ENCODE results near the gene B9D2.

Gene B9D2

GRCh38 chr19:41334793-41335192, 29.2 kb downstream of the B9D2 start:
- no peak overlapping the region for H3K4me2 ChIP-seq (ENCODE audit: insufficient read depth, low read length)
- H2AFZ ChIP-seq (ENCODE audit: low read depth, low read length) = no peak overlapping the region
- no peak for ATAC-seq (ENCODE audit: insufficient read depth, low read depth)
- peaks cover 78% of the 10 kb centered on the region for H3K36me3 ChIP-seq (ENCODE audit: insufficient read depth, low read length)
- TF ChIP-seq EZH2 (IDR thresholded peaks at IDR 0.05; ENCODE audit: borderline replicate concordance, low read depth, low read length, severe bottlenecking) = no peak
- H3K4me1 ChIP-seq (ENCODE audit: insufficient read depth, low read length) = no peaks in the 10 kb centered on the region
- H3K9ac ChIP-seq (ENCODE audit: low read depth, low read length) = no peak overlapping the region
- no peak overlapping the region for H3K4me3 ChIP-seq (ENCODE audit: low read depth in 1 of 2, low read length in 2 of 2)
- peaks cover 21% of the 10 kb centered on the region; the same call in 1 of the 2 replicates for H4K20me1 ChIP-seq (ENCODE audit: insufficient read depth, low read length)
- no peaks in the 10 kb centered on the region for H3K27me3 ChIP-seq (ENCODE audit: insufficient read depth, low read length, poor library complexity)
- DNase-seq = no peak
- no peaks in the 10 kb centered on the region for H3K9me3 ChIP-seq (ENCODE audit: insufficient read depth, low read length, severe bottlenecking)
- H3K79me2 ChIP-seq (ENCODE audit: insufficient read depth, low read length) = peaks cover 21% of the 10 kb centered on the region; the same call in 1 of the 2 replicates
- H3K27ac ChIP-seq (ENCODE audit: low read length) = no peak overlapping the region

- TF ChIP-seq CTCF (IDR thresholded peaks at IDR 0.05; ENCODE audit: borderline replicate concordance, extremely low read depth, low read length, poor library complexity, severe bottlenecking) (no peak), EZH2 (IDR thresholded peaks at IDR 0.05; ENCODE audit: borderline replicate concordance, low read depth, low read length, severe bottlenecking) (no peak)
- Histone ChIP-seq H3K36me3 (ENCODE audit: insufficient read depth, low read length) (peaks cover 81% of the 10 kb centered on the region), H3K9ac (ENCODE audit: low read depth, low read length) (no peak overlapping the region), H3K79me2 (ENCODE audit: insufficient read depth, low read length) (peaks cover 17% of the 10 kb centered on the region), H4K20me1 (ENCODE audit: insufficient read depth, low read length) (peaks cover 29% of the 10 kb centered on the region), H3K9me3 (ENCODE audit: insufficient read depth, low read length, severe bottlenecking) (no peaks in the 10 kb centered on the region), H3K4me3 (ENCODE audit: low read depth in 1 of 2, low read length in 2 of 2) (no peak overlapping the region), H3K4me2 (ENCODE audit: insufficient read depth, low read length) (no peak overlapping the region), H2AFZ (ENCODE audit: low read depth, low read length) (no peak overlapping the region), H3K4me1 (ENCODE audit: insufficient read depth, low read length) (no peaks in the 10 kb centered on the region), H3K27me3 (ENCODE audit: insufficient read depth, low read length, poor library complexity) (no peaks in the 10 kb centered on the region), H3K27ac (ENCODE audit: low read length) (no peak overlapping the region)
- DNase-seq (no peak), ATAC-seq (ENCODE audit: insufficient read depth, low read depth) (no peak)
These were observed 31.5 kb downstream of the B9D2 start for GRCh38 chr19:41332468-41332867.

- Histone ChIP-seq H3K9me3 (ENCODE audit: insufficient read depth, low read length, severe bottlenecking) (no peaks in the 10 kb centered on the region), H3K36me3 (ENCODE audit: insufficient read depth, low read length) (peaks cover 82% of the 10 kb centered on the region), H2AFZ (ENCODE audit: low read depth, low read length) (no peak overlapping the region), H4K20me1 (ENCODE audit: insufficient read depth, low read length) (peaks cover 34% of the 10 kb centered on the region), H3K4me1 (ENCODE audit: insufficient read depth, low read length) (no peaks in the 10 kb centered on the region), H3K79me2 (ENCODE audit: insufficient read depth, low read length) (peaks cover 19% of the 10 kb centered on the region), H3K9ac (ENCODE audit: low read depth, low read length) (no peak overlapping the region), H3K27me3 (ENCODE audit: insufficient read depth, low read length, poor library complexity) (no peaks in the 10 kb centered on the region), H3K4me2 (ENCODE audit: insufficient read depth, low read length) (no peak overlapping the region), H3K27ac (ENCODE audit: low read length) (no peak overlapping the region), H3K4me3 (ENCODE audit: low read depth in 1 of 2, low read length in 2 of 2) (no peak overlapping the region)
- TF ChIP-seq CTCF (IDR thresholded peaks at IDR 0.05; ENCODE audit: borderline replicate concordance, extremely low read depth, low read length, poor library complexity, severe bottlenecking) = no peak
- no peak for TF ChIP-seq EZH2 (IDR thresholded peaks at IDR 0.05; ENCODE audit: borderline replicate concordance, low read depth, low read length, severe bottlenecking)
- no peak for DNase-seq
- no peak for ATAC-seq (ENCODE audit: insufficient read depth, low read depth)
These were observed 31.9 kb downstream of the B9D2 start for GRCh38 chr19:41332000-41332399.

GRCh38 chr19:41330946-41331678, 32.8 kb downstream of the B9D2 start:
- Histone ChIP-seq H4K20me1 (ENCODE audit: insufficient read depth, low read length) (peaks cover 41% of the 10 kb centered on the region), H3K79me2 (ENCODE audit: insufficient read depth, low read length) (peaks cover 26% of the 10 kb centered on the region), H3K4me2 (ENCODE audit: insufficient read depth, low read length) (no peak overlapping the region), H3K27me3 (ENCODE audit: insufficient read depth, low read length, poor library complexity) (no peaks in the 10 kb centered on the region), H2AFZ (ENCODE audit: low read depth, low read length) (no peak overlapping the region), H3K4me3 (ENCODE audit: low read depth in 1 of 2, low read length in 2 of 2) (no peak overlapping the region), H3K9ac (ENCODE audit: low read depth, low read length) (no peak overlapping the region), H3K27ac (ENCODE audit: low read length) (no peak overlapping the region), H3K4me1 (ENCODE audit: insufficient read depth, low read length) (no peaks in the 10 kb centered on the region), H3K9me3 (ENCODE audit: insufficient read depth, low read length, severe bottlenecking) (no peaks in the 10 kb centered on the region), H3K36me3 (ENCODE audit: insufficient read depth, low read length) (peaks cover 85% of the 10 kb centered on the region)
- no peak for TF ChIP-seq EZH2 (IDR thresholded peaks at IDR 0.05; ENCODE audit: borderline replicate concordance, low read depth, low read length, severe bottlenecking)
- TF ChIP-seq CTCF (IDR thresholded peaks at IDR 0.05; ENCODE audit: borderline replicate concordance, extremely low read depth, low read length, poor library complexity, severe bottlenecking) = no peak
- DNase-seq (no peak), ATAC-seq (ENCODE audit: insufficient read depth, low read depth) (no peak)
